Spleen (tissue), 11 donors: ENCODE results near the gene C10orf67. TPM values are rescaled to one million over a fixed set of nuclear protein-coding genes. Genes with fewer than 3 reads are reported as not detected.
"Not testable (repeated sequence)": the region's sequence is repeated elsewhere in the genome, so short reads cannot be mapped to it uniquely, and the experiment has no call there.

Experiments used
- DNase-seq: peaks from one replicate; pipeline ENCODE4 v3.0.0-alpha.2; 2020
- H3K27ac ChIP-seq, 8 donors: fragments of 200-600 bp; sonication (generic) in 7 of 8; 1 replicate in 4 of 8; 2 replicates in 4 of 8; pipeline versions ENCODE4 v1.5.0 to v1.8.0; 2016 to 2021; ENCODE audit warnings: inconsistent platforms in 4 of 8, mild to moderate bottlenecking in 4 of 8, moderate library complexity in 1 of 8
- H3K27me3 ChIP-seq, 7 donors: fragments of 200-600 bp; sonication (generic) in 6 of 7; replicated peaks in 1 of 7; 1 replicate in 4 of 7; 2 replicates in 3 of 7; pipeline versions ENCODE4 v1.5.0 to v1.8.0; 2016 to 2021; ENCODE audit warnings: inconsistent platforms in 3 of 7, mild to moderate bottlenecking in 1 of 7
- H3K36me3 ChIP-seq, 6 donors: fragments of 200-600 bp; sonication (generic) in 5 of 6; 1 replicate in 4 of 6; 2 replicates in 2 of 6; pipeline versions ENCODE4 v1.5.0 to v1.8.0; 2016 to 2021; ENCODE audit warnings: inconsistent platforms in 2 of 6
- H3K4me1 ChIP-seq, 6 donors: fragments of 200-600 bp; sonication (generic) in 5 of 6; 1 replicate in 3 of 6; 2 replicates in 3 of 6; pipeline versions ENCODE4 v1.5.0 to v1.8.0; 2016 to 2021; ENCODE audit warnings: inconsistent platforms in 3 of 6
- H3K4me3 ChIP-seq, 8 donors: fragments of 200-600 bp; sonication (generic) in 7 of 8; 1 replicate in 4 of 8; 2 replicates in 4 of 8; pipeline versions ENCODE4 v1.5.0 to v1.8.0; 2016 to 2021; ENCODE audit warnings: inconsistent platforms in 4 of 8, mild to moderate bottlenecking in 4 of 8, moderate library complexity in 2 of 8
- H3K9me3 ChIP-seq, 8 donors: fragments of 200-600 bp; sonication (generic) in 7 of 8; 1 replicate in 4 of 8; 2 replicates in 4 of 8; pipeline versions ENCODE4 v1.5.0 to v1.8.0; 2016 to 2021; ENCODE audit warnings: inconsistent platforms in 4 of 8
- CTCF ChIP-seq, 11 experiments: fragments of 200-600 bp in 7 of 11; fragments of 450-650 bp in 4 of 11; sonication (generic) in 4 of 11; IDR thresholded peaks in 8 of 11; conservative IDR thresholded peaks in 3 of 11; 1 replicate in 7 of 11; 2 replicates in 4 of 11; pipeline versions ENCODE4 v1.4.0 to v1.8.0; 2016 to 2021; ENCODE audit warnings: antibody characterized with exemption in 11 of 11, inconsistent platforms in 4 of 11, mild to moderate bottlenecking in 1 of 11
- POLR2A ChIP-seq, 3 donors: fragments of 450-650 bp; IDR thresholded peaks; one replicate each; pipeline ENCODE4 v1.5.1; 2017; ENCODE audit warnings: antibody characterized with exemption in 3 of 3, mild to moderate bottlenecking in 1 of 3
- POLR2AphosphoS5 ChIP-seq, 3 donors: sonication (generic); formaldehyde crosslinking; IDR thresholded peaks; one replicate each; pipeline ENCODE4 v1.5.1; 2017; ENCODE audit warnings: antibody characterized with exemption in 3 of 3
- WGBS, 5 donors: extraction: QIAGEN DNeasy Blood & Tissue Kit in 3 of 5; methylation state at CpG; one replicate each; pipeline versions ENCODE4 v1.1.5 to v1.1.7; 2013 to 2018; 5-methylcytosine and 5-hydroxymethylcytosine counted together
- intact Hi-C: fragments of 100-400 bp; cut with DNase I; formaldehyde crosslinking; loops from one replicate; pipeline ENCODE4 v1.15.0; 2023; ENCODE audit warnings: low total_unique reads
- polyA plus RNA-seq, 3 donors: library from polyadenylated mRNA; stranded (reverse); fragments of 200-250 nt; gene quantifications; one replicate each; pipeline ENCODE4 v1.2.1, GENCODE V29; 2013
- total RNA-seq, 7 donors: library from RNA; depleted of rRNA in 3 of 7; stranded (reverse); fragments of >200 nt in 3 of 7; fragmentation: NEBNext Ultra II Directional in 4 of 7; extraction: Animal tissue kit (Norgen Biotek cat#: 25700) in 4 of 7; gene quantifications; one replicate each; pipeline versions ENCODE4 v1.1.0 to v1.2.1, GENCODE V29; 2016 to 2021
- donor health status: healthy with polysubstance abuse.
- donor health status: DM: no; HTN: no; CAD: no; lungs with moderate emphysema.
- donor health status: DM: no; HTN: no; CAD: no.
- donor health status: Bipolar disorder and iron deficiency.
- donor health status: healthy.
- donor health status: DM: no; HTN: no; CAD: no.
- donor health status: DM: yes; HTN: yes; CAD: no.

C10orf67 gene
- total and polyA plus RNA-seq, 10 donors: 0.02 to 0.32 (median 0.21) TPM; not detected in 4

DNA sequence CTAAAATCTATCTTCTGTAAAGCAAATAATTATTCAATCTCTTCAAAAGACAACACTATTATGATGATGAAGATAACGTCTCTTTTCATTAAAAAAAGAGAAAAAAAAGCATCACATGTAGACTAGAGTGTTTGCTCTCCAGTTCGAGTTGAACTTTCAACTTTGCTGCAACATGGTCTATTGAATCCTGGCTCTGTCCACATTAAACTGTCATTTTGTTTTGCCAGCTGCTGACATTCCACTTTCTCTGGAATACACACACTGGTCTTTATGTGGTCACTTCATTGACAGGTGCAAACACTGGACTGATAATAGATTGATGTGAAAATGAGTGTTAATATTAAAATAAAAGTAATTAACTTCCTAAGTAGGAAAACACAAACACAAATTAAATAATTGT is 90.8 kb downstream of the C10orf67 start:
- intact Hi-C loops: no loop called here
- 46 to 72% (median 52%) methylated on average over 2 of the region's 2 CpGs for WGBS, 5 donors
- no peak for TF ChIP-seq POLR2A (IDR thresholded peaks at IDR 0.05)
- no peak for TF ChIP-seq CTCF (IDR thresholded peaks at IDR 0.05 in 8 of 11, conservative IDR thresholded peaks at IDR 0.05 in 3 of 11)
- TF ChIP-seq POLR2AphosphoS5 (IDR thresholded peaks at IDR 0.05): no peak
- H3K9me3 ChIP-seq: no peaks in the 10 kb centered on the region
- H3K27ac ChIP-seq: no peak overlapping the region
- H3K4me1 ChIP-seq: no peaks in the 10 kb centered on the region
- H3K27me3 ChIP-seq: peaks cover 0 to 10% (median 0%) of the 10 kb centered on the region in 7 donors
- H3K4me3 ChIP-seq: no peak overlapping the region
- H3K36me3 ChIP-seq: no peaks in the 10 kb centered on the region
- DNase-seq: no peak

DNA sequence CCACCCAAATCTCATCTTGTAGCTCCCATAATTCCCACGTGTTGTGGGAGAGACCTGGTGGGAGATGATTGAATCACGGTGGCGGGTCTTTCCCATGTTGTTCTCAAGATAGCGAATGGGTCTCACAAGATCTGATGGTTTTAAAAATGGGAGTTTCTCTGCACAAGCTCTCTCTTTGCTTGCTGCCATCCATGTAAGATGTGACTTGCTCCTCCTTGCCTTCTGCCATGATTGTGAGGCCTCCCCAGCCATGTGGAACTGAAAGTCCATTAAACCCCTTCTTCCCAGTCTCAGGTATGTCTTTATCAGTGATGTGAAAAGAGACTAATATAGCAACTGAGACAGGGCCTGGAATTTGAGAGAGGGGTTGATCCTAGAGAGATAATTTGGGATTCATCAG is 91.7 kb downstream of the C10orf67 start:
- H3K4me1 ChIP-seq, H3K9me3 ChIP-seq, intact Hi-C loops, H3K4me3 ChIP-seq, DNase-seq, H3K36me3 ChIP-seq, H3K27ac ChIP-seq, H3K27me3 ChIP-seq: not testable (repeated sequence)
- 85 to 96% (median 90%) methylated on average over 4 of the region's 4 CpGs for WGBS, 5 donors

GRCh38 chr10:23241779-23242178 is 102.8 kb downstream of the C10orf67 start:
- H3K36me3 ChIP-seq, DNase-seq, H3K27me3 ChIP-seq, intact Hi-C loops, H3K4me1 ChIP-seq, H3K27ac ChIP-seq, H3K4me3 ChIP-seq: not testable (repeated sequence)
- peaks cover 0 to 41% (median 29%) of the 10 kb centered on the region in 8 donors for H3K9me3 ChIP-seq
- WGBS, 5 donors: 57 to 67% (median 62%) methylated on average over 1 of the region's 1 CpG

DNA sequence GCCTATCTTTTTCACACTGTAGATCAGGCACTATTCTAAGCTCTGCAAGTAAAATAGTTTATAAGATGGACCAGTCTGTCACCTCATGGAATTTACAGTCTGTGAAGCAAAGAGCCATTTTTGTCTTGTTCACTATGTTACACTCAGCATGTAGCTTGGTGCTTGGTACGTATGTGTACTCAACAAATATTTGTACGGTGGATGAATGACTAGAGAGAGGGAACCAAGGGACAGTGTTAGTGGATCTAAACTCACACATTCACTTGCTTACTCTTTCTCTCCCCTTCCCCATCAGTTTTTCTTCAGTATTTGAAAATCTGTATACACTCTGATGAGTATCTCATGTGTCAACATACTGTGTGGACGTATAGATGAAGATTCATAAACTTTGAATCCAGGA is 106.6 kb downstream of the C10orf67 start:
- intact Hi-C loops: no loop called here
- no peaks in the 10 kb centered on the region for H3K36me3 ChIP-seq
- TF ChIP-seq CTCF (IDR thresholded peaks at IDR 0.05 in 8 of 11, conservative IDR thresholded peaks at IDR 0.05 in 3 of 11) (no peak), POLR2AphosphoS5 (IDR thresholded peaks at IDR 0.05) (no peak), POLR2A (IDR thresholded peaks at IDR 0.05) (no peak)
- WGBS, 5 donors: 53 to 85% (median 74%) methylated on average over 3 of the region's 3 CpGs
- DNase-seq: no peak
- H3K4me1 ChIP-seq: no peaks in the 10 kb centered on the region
- no peaks in the 10 kb centered on the region for H3K27me3 ChIP-seq
- H3K27ac ChIP-seq: no peak overlapping the region
- H3K4me3 ChIP-seq: no peak overlapping the region
- peaks cover 0 to 26% (median 12%) of the 10 kb centered on the region in 8 donors for H3K9me3 ChIP-seq

GRCh38 chr10:23230582-23230981 is 114.0 kb downstream of the C10orf67 start:
- WGBS, 5 donors: 69 to 83% (median 75%) methylated on average over 1 of the region's 1 CpG

More at GRCh38 chr10:23230582-23230981, 114.0 kb downstream of the C10orf67 start:
- H3K27me3 ChIP-seq: no peaks in the 10 kb centered on the region
- no peak overlapping the region for H3K4me3 ChIP-seq
- DNase-seq: no peak
- no peaks in the 10 kb centered on the region for H3K36me3 ChIP-seq
- TF ChIP-seq POLR2AphosphoS5 (IDR thresholded peaks at IDR 0.05) (no peak), CTCF (IDR thresholded peaks at IDR 0.05 in 8 of 11, conservative IDR thresholded peaks at IDR 0.05 in 3 of 11) (no peak), POLR2A (IDR thresholded peaks at IDR 0.05) (no peak)
- no peaks in the 10 kb centered on the region for H3K4me1 ChIP-seq
- H3K27ac ChIP-seq: no peak overlapping the region
- no peaks in the 10 kb centered on the region for H3K9me3 ChIP-seq
- intact Hi-C loops: no loop called here
